Activated CD4-positive, alpha-beta T cell treated with anti-CD3 and anti-CD28 coated beads, Interleukin-2, amount 50 U/mL, for 1 hour (primary cell): ENCODE results near the gene FERD3L.

Experiments used
- DNase-seq: peaks from one replicate; pipeline ENCODE4 v3.0.0-alpha.2; 2020

Gene FERD3L

GRCh38 chr7:19097165-19098055, 47.8 kb downstream of the FERD3L start:
- DNase-seq, result no peak

GRCh38 chr7:19095353-19095860, 49.8 kb downstream of the FERD3L start:
- DNase-seq, result no peak
